ENCODE measurements around the gene CAMTA2. TPM values are rescaled to one million over a fixed set of nuclear protein-coding genes. Genes with fewer than 3 reads are reported as not detected.

CAMTA2 gene
- total RNA-seq (10 to 100 TPM; 43.0 to 60.8 (median 51.0) TPM), polyA plus RNA-seq (10 to 100 TPM; 30.3 to 50.2 (median 39.5) TPM)
- long read RNA-seq, donor 1, partial matches to known transcripts = 9 of 9 reads
- long read RNA-seq, donor 1, other reads (novel, unspliced or antisense) = 0 of 9 reads
- long read RNA-seq, donor 2, partial matches to known transcripts = 25 of 28 reads
- long read RNA-seq, donor 2, other reads (novel, unspliced or antisense) = 3 of 28 reads

GRCh38 chr17:4986951-4987766, at the start of gene CAMTA2:
Gene CAMTA2 (minus strand): TSS chr17:4987675. CDS start chr17:4986222, 1,453 bp downstream.
- intact Hi-C loops (cut with DNase I) = loop anchor here (2.0 to 5.0 kb wide), 3 partner anchors 45 to 80 kb away; partner anchors contain the start of genes RNF167 (in 1 of the 2) and SLC25A11 (in 1 of the 2)
- Histone ChIP-seq H3K27me3 (ENCODE audit: insufficient read depth in 3 of 3, low read length in 2 of 3) (no peaks in the 10 kb centered on the region), H3K27ac (peak within 1 kb of the TSS; percentile 97), H3K4me3 (peak within 1 kb of the TSS; percentile 94), H3K4me1 (peaks cover 20% of the 10 kb centered on the region), H3K36me3 (ENCODE audit: insufficient read depth in 1 of 2, low read depth in 1 of 2) (peaks cover 2 to 38% of the 10 kb centered on the region in 2 donors), H3K9me3 (no peaks in the 10 kb centered on the region)
- DNase-seq (peak; percentile 93 to 97), ATAC-seq (peak; percentile 92 to 96 (median 95))
- 0 to 1% (median 0%) methylated on average over 44 to 78 of the region's 78 CpGs for WGBS, 3 donors
- TF ChIP-seq, protein P1, sequence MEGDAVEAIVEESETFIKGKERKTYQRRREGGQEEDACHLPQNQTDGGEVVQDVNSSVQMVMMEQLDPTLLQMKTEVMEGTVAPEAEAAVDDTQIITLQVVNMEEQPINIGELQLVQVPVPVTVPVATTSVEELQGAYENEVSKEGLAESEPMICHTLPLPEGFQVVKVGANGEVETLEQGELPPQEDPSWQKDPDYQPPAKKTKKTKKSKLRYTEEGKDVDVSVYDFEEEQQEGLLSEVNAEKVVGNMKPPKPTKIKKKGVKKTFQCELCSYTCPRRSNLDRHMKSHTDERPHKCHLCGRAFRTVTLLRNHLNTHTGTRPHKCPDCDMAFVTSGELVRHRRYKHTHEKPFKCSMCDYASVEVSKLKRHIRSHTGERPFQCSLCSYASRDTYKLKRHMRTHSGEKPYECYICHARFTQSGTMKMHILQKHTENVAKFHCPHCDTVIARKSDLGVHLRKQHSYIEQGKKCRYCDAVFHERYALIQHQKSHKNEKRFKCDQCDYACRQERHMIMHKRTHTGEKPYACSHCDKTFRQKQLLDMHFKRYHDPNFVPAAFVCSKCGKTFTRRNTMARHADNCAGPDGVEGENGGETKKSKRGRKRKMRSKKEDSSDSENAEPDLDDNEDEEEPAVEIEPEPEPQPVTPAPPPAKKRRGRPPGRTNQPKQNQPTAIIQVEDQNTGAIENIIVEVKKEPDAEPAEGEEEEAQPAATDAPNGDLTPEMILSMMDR (IDR thresholded peaks at IDR 0.05) = peak; percentile 79

GRCh38 chr17:5035315-5035714, 47.8 kb upstream of the CAMTA2 start, which contains the start of gene SLC52A1:
Gene SLC52A1 (minus strand): TSS chr17:5035426. CDS start chr17:5034606, 820 bp downstream.
- H3K36me3 ChIP-seq (ENCODE audit: insufficient read depth in 1 of 2, low read depth in 1 of 2) = no peaks in the 10 kb centered on the region
- peaks cover 0 to 11% (median 0%) of the 10 kb centered on the region in 3 donors for H3K27me3 ChIP-seq (ENCODE audit: insufficient read depth in 3 of 3, low read length in 2 of 3)
- TF ChIP-seq, protein P1 (IDR thresholded peaks at IDR 0.05) = no peak
- ATAC-seq (peak in 1 of 4 donors; percentile 21), DNase-seq (no peak)
- peak within 1 kb of the TSS; percentile 23 for H3K4me3 ChIP-seq
- H3K27ac ChIP-seq = no peak within 1 kb of the TSS
- no peaks in the 10 kb centered on the region for H3K4me1 ChIP-seq
- 6 to 7% (median 6%) methylated on average over 20 to 24 of the region's 24 CpGs for WGBS, 3 donors
- intact Hi-C loops (cut with DNase I) = no loop called here
- no peaks in the 10 kb centered on the region for H3K9me3 ChIP-seq

- H3K9me3 ChIP-seq = no peaks in the 10 kb centered on the region
- H3K4me3 ChIP-seq = no peak overlapping the region
- H3K27me3 ChIP-seq (ENCODE audit: insufficient read depth in 3 of 3, low read length in 2 of 3) = peaks cover 0 to 11% (median 0%) of the 10 kb centered on the region in 3 donors
- ATAC-seq (no peak), DNase-seq (no peak)
- WGBS, 3 donors = 67 to 80% (median 73%) methylated on average over 14 of the region's 14 CpGs
- no peak overlapping the region for H3K27ac ChIP-seq
- intact Hi-C loops (cut with DNase I) = no loop called here
- no peaks in the 10 kb centered on the region for H3K4me1 ChIP-seq
- TF ChIP-seq, protein P1 (IDR thresholded peaks at IDR 0.05) = no peak
- no peaks in the 10 kb centered on the region for H3K36me3 ChIP-seq (ENCODE audit: insufficient read depth in 1 of 2, low read depth in 1 of 2)
Measured at GRCh38 chr17:5034651-5035050, 47.2 kb upstream of the CAMTA2 start.

DNA sequence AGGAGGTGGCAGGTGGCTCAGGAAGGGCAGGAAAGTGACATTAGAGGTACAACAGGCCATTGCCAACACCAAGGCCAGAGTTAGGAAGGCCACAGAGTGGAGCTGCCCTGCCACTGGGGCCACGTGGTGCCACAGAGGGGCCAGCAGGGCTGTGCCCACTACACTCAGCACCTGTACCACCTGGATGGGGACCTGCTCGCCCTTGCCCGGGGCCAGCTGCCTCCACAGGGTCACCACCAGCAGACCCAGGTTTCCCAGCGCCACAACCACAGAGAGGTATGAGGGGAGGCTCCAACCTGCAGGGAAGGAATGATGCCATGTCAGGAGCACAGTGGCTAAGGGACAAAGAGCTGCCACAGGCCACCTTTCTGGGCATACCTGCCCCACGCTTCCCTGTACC, 46.6 kb upstream of the CAMTA2 start:
- no peaks in the 10 kb centered on the region for H3K36me3 ChIP-seq (ENCODE audit: insufficient read depth in 1 of 2, low read depth in 1 of 2)
- DNase-seq (no peak), ATAC-seq (peak in 1 of 4 donors; percentile 8)
- TF ChIP-seq, protein P1 (IDR thresholded peaks at IDR 0.05) = no peak
- no peaks in the 10 kb centered on the region for H3K9me3 ChIP-seq
- H3K27ac ChIP-seq = no peak overlapping the region
- intact Hi-C loops (cut with DNase I) = no loop called here
- 91 to 94% (median 92%) methylated on average over 5 of the region's 5 CpGs for WGBS, 3 donors
- H3K27me3 ChIP-seq (ENCODE audit: insufficient read depth in 3 of 3, low read length in 2 of 3) = peaks cover 0 to 11% (median 0%) of the 10 kb centered on the region in 3 donors
- H3K4me3 ChIP-seq = no peak overlapping the region
- H3K4me1 ChIP-seq = no peaks in the 10 kb centered on the region
